PFSK-1 (cell line): ENCODE results near the gene HERC3.

Source experiments
- POLR2AphosphoS5 ChIP-seq: IDR thresholded peaks from 2 replicates; pipeline ENCODE4 v1.6.1; 2012; ENCODE audit warnings: low read depth, mild to moderate bottlenecking, control low read depth, low read length, moderate library complexity
- REST ChIP-seq, 2 experiments: IDR thresholded peaks; 2 replicates each; pipeline versions ENCODE4 v1.6.1 to v1.8.0; 2011 to 2012; ENCODE audit warnings: low read depth in 2 of 2, low read length in 2 of 2, control low read depth in 1 of 2, inconsistent platforms in 1 of 2, mild to moderate bottlenecking in 1 of 2, moderate library complexity in 1 of 2; ENCODE audit not compliant: insufficient read depth in 1 of 2
- TAF1 ChIP-seq: IDR thresholded peaks from 2 replicates; pipeline ENCODE4 v1.6.1; 2012; ENCODE audit warnings: low read length, control low read depth, borderline replicate concordance; ENCODE audit not compliant: insufficient read depth

GRCh38 chr4:88752754-88753153, 160.5 kb downstream of the HERC3 start:
- TF ChIP-seq POLR2AphosphoS5: no peak
- no peak for TF ChIP-seq TAF1
- no peak for TF ChIP-seq REST (IDR thresholded peaks at IDR 0.05; ENCODE audit: insufficient read depth in 1 of 2, low read depth in 2 of 2, low read length in 2 of 2)
